Endometrial microvascular endothelial cells (primary cell): ENCODE measurements around the gene CHD8. TPM values are rescaled to one million over a fixed set of nuclear protein-coding genes. Genes with fewer than 3 reads are reported as not detected.

Experiments
- in situ Hi-C: cut with HindIII; loops from 2 replicates; pipeline ENCODE4 v1.10.0; 2017; ENCODE audit warnings: low sequenced_read_pairs, low pct_unique_long_range_greater_than_20kb; ENCODE audit errors: inconsistent ontology term
- total RNA-seq: library from RNA; depleted of rRNA; stranded (reverse); fragments of >200 nt; gene quantifications from one replicate; pipeline ENCODE4 v1.2.3, GENCODE V29; 2015; ENCODE audit errors: inconsistent ontology term

Gene CHD8, protein sequence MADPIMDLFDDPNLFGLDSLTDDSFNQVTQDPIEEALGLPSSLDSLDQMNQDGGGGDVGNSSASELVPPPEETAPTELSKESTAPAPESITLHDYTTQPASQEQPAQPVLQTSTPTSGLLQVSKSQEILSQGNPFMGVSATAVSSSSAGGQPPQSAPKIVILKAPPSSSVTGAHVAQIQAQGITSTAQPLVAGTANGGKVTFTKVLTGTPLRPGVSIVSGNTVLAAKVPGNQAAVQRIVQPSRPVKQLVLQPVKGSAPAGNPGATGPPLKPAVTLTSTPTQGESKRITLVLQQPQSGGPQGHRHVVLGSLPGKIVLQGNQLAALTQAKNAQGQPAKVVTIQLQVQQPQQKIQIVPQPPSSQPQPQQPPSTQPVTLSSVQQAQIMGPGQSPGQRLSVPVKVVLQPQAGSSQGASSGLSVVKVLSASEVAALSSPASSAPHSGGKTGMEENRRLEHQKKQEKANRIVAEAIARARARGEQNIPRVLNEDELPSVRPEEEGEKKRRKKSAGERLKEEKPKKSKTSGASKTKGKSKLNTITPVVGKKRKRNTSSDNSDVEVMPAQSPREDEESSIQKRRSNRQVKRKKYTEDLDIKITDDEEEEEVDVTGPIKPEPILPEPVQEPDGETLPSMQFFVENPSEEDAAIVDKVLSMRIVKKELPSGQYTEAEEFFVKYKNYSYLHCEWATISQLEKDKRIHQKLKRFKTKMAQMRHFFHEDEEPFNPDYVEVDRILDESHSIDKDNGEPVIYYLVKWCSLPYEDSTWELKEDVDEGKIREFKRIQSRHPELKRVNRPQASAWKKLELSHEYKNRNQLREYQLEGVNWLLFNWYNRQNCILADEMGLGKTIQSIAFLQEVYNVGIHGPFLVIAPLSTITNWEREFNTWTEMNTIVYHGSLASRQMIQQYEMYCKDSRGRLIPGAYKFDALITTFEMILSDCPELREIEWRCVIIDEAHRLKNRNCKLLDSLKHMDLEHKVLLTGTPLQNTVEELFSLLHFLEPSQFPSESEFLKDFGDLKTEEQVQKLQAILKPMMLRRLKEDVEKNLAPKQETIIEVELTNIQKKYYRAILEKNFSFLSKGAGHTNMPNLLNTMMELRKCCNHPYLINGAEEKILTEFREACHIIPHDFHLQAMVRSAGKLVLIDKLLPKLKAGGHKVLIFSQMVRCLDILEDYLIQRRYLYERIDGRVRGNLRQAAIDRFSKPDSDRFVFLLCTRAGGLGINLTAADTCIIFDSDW (N-terminal part only)
- total RNA-seq: 38.2 TPM

DNA sequence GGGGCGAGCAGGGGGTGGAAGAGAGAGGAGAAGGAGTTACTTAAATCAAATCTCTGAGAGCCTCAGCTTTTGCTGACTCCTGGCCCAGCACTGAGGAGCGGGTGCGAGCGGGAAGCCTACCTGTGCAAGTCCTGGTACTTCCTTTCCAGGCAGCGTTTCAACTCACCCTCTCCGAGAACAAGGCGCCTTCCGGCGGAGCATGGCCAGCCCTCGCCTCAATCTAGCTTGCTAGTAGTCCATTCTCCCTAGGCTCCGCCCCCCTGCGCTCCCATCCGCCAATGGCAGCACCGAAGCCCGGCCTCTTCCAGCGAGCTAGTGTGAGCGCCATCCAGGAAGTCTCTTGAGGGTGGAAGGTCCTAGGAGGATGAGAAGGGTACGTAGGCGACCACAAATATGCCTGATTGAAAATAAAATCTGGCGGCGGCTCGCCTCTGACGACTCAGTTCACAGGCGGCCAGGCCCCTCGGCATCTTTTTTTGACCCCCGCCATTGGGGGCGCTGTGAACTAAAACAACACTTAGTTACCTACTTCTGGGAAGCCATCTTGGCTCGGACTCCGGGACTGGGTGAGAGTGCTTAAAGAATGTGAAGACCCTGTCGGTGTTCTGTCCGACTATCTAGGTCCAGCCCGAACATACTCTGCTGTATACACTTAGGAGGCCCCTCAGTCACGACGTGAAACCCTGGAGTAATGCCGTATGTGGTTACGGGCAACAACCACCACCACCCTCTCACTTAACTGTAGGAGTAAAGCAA lies at the start of gene CHD8:
Gene CHD8 (minus strand): TSS at position 212 of the 756 bp plus-strand sequence. CDS start 24,480 bp downstream, outside the sequence.
- in situ Hi-C loops: no loop called here

DNA sequence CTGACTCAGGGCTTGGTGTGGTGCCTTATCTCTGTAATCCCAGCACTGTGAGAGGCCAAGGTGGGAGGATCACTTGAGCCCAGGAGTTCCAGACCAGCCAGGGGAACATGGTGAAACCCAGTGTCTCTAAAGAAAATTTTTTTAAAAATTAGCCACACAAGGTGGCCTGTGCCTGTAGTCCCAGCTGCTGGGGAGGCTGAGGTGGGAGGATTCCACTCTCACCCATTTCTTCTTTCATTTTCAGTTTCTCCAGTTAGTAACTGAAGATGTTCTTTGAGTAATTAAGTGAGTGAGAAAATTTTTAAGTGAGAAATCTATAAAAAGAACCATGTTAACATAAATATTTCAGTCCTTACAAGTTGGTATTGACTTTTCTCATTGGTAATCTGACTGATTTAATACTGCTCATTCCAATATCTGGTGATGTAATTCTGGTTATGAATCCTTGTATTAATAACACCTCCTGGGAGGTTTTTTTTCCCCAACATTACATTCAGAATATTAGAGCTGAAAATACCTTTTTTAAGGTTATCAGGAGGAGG lies 49.2 kb upstream of the CHD8 start:
- in situ Hi-C loops: no loop called here

DNA sequence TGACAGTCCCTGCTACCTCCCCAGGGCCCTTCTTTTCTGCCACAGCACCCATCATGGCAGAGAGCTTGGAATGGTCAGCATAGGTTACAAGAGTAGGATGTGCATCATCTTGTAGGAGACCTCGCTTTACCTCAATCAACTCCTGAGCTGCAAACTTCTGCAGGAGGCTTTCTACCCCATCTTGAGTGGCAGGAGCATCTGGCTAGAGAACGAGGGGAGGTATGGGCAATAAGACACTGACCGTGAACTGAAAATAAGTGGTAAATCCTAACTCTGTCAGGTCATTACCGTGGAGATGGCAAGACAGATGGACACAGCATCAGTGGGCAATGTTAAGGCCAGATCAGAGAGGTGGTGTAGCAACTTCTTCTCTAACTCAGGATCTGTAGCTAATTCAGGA lies 47.5 kb upstream of the CHD8 start:
- in situ Hi-C loops: no loop called here

DNA sequence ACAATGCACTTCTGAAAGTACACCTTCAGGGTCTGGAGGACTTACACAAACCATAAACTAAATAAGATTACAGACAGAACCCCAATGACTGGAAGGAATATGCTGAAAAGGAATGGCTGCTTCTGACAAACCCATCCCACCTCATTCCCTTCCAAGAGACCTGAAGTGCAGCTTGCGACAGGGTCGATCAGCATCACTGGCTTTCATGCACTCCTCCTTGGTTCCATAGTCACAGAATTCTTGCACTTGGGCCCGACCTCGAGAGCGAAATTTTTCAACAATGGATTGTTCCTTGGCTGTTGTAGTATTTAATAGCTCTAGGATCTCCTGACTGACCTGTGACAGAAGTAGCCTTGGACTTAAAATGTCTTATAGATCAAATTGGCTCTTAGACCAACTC lies 45.6 kb upstream of the CHD8 start:
- in situ Hi-C loops: no loop called here

DNA sequence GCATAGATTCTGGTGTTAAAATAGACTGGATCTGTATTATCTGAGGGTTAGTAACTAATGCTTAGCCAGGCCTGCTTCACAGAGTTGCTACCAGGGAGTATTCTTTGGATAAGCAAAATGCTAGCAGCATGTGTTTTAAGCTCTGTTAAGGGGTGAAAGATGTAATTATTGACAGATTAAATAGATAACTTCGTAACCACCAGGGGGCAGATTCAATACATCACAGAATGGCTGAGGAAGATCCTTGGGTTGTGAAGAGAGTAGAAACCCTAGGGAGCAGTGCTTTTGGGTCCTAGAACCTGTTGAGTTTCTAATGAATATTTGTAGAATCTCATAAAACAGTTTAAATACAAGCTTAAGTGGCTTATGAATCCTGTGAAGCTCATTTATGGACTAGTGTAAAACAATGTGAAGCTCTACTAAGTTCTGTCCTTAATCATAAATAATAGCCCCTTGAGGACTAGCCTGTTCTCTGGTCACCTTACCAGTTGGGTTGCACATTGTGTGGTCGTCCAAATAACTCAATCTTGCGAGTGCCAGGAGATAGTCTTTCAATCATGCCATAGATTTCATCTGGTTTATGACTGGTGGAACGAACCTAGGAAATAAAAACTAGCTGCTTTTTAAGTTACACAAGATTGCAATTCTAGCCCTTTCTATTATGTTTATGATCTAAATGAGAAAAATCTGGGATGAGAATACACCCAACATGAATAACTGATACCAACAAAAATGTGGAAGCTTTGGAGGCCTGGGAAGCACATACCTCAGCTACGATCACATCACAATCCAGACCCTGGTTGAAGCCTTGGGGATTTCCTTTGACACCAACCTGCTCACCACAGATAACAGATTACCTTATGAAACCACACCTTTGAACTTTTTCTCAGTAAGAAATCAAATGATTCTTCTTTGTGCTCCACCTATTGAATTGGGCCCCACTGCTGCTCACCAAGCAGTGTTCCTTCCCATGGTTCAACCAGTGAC lies 42.9 kb upstream of the CHD8 start:
- in situ Hi-C loops: no loop called here

DNA sequence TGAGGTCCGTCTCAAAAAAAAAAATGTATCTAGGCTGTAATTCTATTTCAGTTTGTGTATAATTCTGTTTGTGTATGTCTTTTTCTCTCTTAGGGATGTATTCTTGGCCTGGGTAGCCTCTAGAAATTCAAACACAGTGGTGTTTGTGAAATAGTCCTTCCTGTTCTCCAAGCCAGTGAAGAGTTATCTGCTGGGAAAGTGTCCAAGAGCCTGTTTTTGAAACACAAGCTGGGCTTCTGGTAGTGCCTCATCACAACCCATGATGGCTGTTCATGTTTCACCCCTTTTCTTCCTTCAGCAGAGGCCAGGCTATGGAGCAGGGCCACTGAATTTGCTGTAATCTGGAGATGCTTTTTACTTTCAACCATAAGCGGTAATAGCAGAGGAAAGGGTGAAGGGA lies 40.5 kb upstream of the CHD8 start:
- in situ Hi-C loops: no loop called here

DNA sequence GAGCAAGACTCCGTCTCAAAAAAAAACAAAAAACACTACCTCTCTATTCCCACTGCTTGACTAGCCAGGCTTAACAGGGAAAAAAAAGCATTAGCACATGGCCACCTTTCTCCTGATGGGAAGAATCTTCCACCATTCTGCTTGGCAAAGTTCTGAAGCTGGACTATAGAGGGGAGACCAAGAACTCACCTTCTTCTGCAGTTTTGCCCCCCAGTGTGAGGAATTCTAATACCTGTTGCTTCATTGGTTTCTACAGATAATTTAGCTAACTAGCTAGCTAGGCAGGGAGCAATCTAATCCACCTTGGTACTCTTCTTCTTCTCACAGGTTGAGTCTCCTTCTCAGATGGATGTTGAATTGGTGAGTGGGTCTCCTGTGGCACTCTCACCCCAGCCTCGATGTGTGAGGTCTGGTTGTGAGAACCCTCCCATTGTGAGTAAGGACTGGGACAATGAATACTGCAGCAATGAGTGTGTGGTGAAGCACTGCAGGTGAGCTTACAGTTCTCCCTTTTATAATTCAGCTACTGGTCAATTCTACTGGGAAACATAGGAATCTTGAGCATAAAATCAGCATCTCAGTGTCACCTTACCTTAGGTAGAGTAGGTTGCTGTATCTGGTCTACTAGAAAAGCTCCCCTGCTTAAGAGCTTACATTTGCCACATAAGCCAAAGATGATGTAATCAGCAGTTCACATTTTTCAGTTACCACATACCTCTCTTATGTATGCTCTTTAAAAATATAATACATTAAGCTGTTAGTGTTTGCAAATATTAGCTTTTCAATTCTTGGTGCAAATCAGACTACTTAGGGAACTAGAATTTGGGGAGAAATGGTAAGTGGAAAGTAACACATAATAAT lies 39.2 kb upstream of the CHD8 start:
- in situ Hi-C loops: no loop called here

DNA sequence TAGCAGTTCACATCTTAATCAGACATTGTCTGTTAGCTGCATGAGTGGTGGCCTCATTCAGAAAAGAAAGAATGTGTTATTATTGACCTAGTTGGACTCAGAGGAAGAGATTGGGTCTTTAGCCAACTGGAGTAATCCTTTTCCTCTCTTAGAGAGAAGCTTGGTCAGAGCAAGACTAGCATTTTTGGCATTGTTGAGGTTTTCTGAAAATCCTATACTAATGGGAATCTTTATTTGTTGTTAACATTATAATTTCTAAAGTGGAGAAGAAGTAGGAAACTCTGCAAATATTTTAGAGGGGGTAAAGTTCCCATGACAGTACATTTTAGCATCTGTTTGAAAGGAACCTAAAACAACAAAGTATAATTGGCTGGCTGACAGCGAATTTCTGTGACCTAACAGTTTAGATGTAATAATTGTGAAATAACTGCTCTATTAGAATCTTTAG lies 30.7 kb upstream of the CHD8 start:
- in situ Hi-C loops: no loop called here

DNA sequence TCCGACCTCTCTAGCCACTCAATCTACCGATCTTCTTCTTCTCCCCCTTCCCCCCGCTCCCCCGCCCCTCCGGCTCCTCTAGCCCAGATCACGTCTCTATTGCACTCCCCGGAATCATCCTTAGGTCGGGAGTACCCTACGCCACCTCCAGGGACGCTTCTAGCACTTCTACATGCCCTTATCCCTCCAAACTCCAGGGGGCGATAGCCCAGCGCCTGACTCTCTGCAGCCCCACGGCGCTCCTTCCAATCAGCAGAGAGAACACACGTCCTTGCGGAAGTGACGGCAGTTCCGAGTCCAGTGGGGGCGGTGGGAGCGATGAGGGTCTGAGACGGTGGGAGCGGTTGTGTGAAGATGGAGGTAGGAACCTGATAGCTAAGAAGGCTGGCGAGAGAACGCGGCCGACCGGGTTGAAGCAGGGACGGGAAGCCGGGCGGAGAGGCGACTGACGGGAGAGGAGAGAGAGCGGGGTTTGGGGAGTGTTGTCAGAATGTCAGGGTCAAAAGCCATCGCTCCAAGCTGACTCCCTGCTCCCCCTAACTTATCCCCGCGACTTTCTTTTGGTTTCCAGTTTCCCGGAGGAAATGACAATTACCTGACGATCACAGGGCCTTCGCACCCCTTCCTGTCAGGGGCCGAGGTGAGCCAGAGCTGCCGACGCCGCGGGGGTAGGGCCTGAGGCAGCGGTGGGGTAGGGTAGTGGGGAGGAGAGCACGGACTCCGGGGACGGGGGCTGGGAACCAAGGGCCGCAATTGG lies 21.2 kb upstream of the CHD8 start, which contains the start of the genes RAB2B and TOX4:
Gene RAB2B (minus strand): TSS at position 35 of the 757 bp plus-strand sequence. CDS start 87 bp downstream, outside the sequence.
Gene TOX4 (plus strand): TSS at position 271 of the 757 bp plus-strand sequence. CDS start 84 bp downstream, at position 355.
- in situ Hi-C loops: no loop called here

DNA sequence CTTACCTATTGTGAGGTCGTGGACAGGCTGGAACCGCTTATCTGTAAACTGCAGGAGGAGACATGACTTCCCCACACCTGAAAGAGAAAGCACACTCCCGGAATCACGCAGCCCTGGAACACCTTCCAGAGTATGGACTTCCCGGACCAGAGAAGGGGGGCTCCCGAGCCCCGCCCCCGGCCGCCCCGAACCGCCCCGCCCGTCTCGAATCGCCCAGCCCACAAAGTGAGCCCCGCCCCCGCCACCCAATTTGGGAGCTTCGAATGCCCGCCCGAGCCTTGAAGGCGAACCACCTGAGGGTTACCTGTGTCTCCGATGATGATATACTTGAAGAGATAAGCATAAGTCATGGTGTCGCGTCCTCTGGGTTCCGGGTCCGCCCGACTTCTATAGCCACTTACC lies 20.6 kb upstream of the CHD8 start:
- in situ Hi-C loops: no loop called here

DNA sequence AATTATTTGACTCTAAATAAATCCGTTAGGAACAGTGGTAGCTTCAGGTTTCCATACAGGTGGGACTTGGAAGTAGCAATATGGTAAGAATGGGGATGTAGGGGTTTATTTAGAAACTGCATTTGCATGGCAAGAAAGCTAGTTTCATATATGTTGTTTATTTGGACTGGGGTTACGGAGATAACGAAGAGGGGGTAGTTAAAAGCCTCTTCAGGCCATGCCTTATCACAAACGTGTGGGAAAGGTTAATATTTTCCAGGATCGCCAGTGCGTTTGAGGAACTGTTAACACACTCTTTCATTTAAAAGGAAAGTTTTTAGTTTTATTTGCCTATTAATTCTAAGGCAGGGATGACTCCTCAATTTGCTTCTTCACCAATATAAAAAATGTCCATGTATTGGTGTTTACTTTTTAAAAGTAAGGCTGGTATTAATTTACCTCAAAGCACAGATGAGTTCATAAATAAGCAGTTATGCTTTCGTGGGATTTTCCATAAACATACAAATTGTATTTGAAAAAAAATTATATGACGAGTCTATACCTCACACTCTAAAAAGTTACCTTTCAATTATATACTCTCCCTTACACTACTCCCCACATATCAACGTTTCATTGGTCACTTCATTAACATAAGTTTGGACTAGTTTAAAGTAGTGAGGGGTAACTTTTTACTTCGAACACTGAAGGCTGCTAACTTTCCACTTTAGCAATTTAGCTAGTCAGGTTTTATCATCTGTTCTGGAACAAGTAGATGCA lies 20.0 kb upstream of the CHD8 start:
- in situ Hi-C loops: no loop called here

DNA sequence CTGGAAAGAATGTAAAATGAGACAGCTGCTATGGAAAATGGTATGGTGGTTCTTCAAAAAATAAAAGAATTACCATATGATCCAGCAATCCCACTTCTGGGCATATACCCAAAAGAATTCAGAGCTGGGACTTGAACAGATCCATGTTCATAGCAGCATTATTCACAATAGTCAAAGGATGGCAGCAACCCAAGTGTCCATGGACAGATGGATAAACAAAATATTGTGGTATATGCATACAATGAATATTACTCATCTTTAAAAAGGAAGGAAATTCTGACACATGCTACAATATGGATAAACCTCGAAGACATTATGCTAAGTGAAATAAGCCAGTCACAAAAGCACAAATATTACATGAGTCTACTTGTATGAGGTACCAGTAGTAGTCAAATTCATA lies 11.7 kb upstream of the CHD8 start:
- in situ Hi-C loops: no loop called here

DNA sequence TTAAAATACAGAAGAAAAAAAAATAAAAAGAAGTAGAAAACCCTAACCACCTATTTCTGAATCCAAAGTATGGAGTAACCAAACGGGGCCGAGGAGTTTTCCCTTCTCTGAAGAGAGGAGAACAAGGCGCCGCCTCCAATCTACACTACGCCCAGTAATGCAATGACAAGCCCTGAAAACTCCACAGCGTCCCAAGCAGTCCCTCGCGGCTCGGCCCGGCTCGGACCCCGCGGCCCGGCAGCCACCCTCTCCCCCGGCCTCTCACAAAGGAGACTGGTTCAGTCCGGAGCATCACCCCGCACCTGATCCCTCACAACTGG lies 371 bp downstream of the CHD8 start:
- in situ Hi-C loops: no loop called here

DNA sequence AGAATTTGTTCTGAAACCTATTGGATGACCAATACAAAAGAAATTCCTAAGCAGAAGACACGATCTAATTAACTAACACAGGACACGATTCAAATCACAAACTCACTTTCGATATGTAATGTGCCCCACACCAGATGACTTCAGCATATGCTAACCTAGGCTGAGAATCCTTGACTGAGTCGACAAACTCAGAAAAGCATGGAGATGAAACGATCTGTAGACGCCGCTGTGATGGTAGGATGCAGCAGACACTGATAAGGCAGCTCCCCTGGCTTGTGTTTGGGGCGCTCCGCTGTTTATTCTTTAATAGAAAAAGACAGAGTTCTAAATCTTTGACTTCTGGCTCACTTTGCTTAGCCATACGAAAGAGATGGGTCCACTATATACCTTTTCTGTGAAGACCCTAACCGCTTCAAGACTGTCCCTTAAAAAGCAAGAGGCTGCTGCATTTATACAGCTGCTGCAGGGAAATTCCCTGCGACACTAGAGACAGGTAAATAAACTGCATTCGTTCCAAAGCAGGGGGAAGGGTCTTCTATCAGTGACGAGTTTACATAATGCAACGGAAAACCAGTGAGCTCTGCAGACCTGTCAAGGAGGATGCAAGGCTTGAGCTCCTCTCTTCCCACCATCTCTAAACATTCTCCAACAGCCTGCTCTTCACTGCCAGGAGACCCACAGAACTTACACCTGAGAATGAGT lies 929 bp downstream of the CHD8 start:
- in situ Hi-C loops: no loop called here
